NCI-H1105 (cell line): ENCODE measurements around the gene METTL2B.
"Not testable (repeated sequence)": the region's sequence is repeated elsewhere in the genome, so short reads cannot be mapped to it uniquely, and the experiment has no call there.

ENCODE experiments used
- DNase-seq: peaks from one replicate; lab custom pipeline; 2025; lab: John Stamatoyannopoulos, UW

METTL2B gene

GRCh38 chr7:128455543-128456254 lies 20.8 kb upstream of the METTL2B start, which contains the start of gene HILPDA:
Gene HILPDA, plus strand, starts transcription at chr7:128455878. Its CDS starts 1,391 bp downstream, at chr7:128457269.
- peak; percentile 93 for DNase-seq

- no peak for DNase-seq
Measured at GRCh38 chr7:128456255-128456725, 20.3 kb upstream of the METTL2B start.

- not testable (repeated sequence) for DNase-seq
Measured at GRCh38 chr7:128457385-128457784, 19.2 kb upstream of the METTL2B start.

- no peak for DNase-seq
Measured at GRCh38 chr7:128458956-128459355, 17.6 kb upstream of the METTL2B start.

- DNase-seq, result no peak
Measured at GRCh38 chr7:128459394-128459878, 17.1 kb upstream of the METTL2B start.

- DNase-seq, result no peak
Measured at GRCh38 chr7:128462460-128462859, 14.1 kb upstream of the METTL2B start.

GRCh38 chr7:128463345-128463744 lies 13.2 kb upstream of the METTL2B start:
- not testable (repeated sequence) for DNase-seq

- not testable (repeated sequence) for DNase-seq
Measured at GRCh38 chr7:128463933-128464332, 12.6 kb upstream of the METTL2B start.

- not testable (repeated sequence) for DNase-seq
Measured at GRCh38 chr7:128466871-128467270, 9.7 kb upstream of the METTL2B start.

- not testable (repeated sequence) for DNase-seq
Measured at GRCh38 chr7:128477336-128477690, 765 bp downstream of the METTL2B start.

- not testable (repeated sequence) for DNase-seq
Measured at GRCh38 chr7:128479082-128479481, 2.5 kb downstream of the METTL2B start.

GRCh38 chr7:128488134-128488533 lies 11.6 kb downstream of the METTL2B start:
- DNase-seq, result not testable (repeated sequence)

GRCh38 chr7:128497405-128497804 lies 20.9 kb downstream of the METTL2B start:
- DNase-seq, result no peak

- not testable (repeated sequence) for DNase-seq
Measured at GRCh38 chr7:128505416-128505815, 28.9 kb downstream of the METTL2B start.

GRCh38 chr7:128506819-128507218 lies 30.3 kb downstream of the METTL2B start:
- DNase-seq, result not testable (repeated sequence)

GRCh38 chr7:128507321-128507993 lies 30.9 kb downstream of the METTL2B start:
- DNase-seq, result not testable (repeated sequence)

- DNase-seq, result not testable (repeated sequence)
Measured at GRCh38 chr7:128511692-128512091, 35.1 kb downstream of the METTL2B start.

GRCh38 chr7:128515232-128515631 lies 38.7 kb downstream of the METTL2B start:
- DNase-seq, result not testable (repeated sequence)

GRCh38 chr7:128517023-128517422 lies 40.5 kb downstream of the METTL2B start:
- not testable (repeated sequence) for DNase-seq

- peak; percentile 57 for DNase-seq
Measured at GRCh38 chr7:128523226-128523931, 46.8 kb downstream of the METTL2B start.

- not testable (repeated sequence) for DNase-seq
Measured at GRCh38 chr7:128523932-128524524, 47.5 kb downstream of the METTL2B start.

GRCh38 chr7:128525584-128525983 lies 49.0 kb downstream of the METTL2B start:
- not testable (repeated sequence) for DNase-seq
